Measurements from ENCODE around the gene EIPR1.

Gene EIPR1

DNA sequence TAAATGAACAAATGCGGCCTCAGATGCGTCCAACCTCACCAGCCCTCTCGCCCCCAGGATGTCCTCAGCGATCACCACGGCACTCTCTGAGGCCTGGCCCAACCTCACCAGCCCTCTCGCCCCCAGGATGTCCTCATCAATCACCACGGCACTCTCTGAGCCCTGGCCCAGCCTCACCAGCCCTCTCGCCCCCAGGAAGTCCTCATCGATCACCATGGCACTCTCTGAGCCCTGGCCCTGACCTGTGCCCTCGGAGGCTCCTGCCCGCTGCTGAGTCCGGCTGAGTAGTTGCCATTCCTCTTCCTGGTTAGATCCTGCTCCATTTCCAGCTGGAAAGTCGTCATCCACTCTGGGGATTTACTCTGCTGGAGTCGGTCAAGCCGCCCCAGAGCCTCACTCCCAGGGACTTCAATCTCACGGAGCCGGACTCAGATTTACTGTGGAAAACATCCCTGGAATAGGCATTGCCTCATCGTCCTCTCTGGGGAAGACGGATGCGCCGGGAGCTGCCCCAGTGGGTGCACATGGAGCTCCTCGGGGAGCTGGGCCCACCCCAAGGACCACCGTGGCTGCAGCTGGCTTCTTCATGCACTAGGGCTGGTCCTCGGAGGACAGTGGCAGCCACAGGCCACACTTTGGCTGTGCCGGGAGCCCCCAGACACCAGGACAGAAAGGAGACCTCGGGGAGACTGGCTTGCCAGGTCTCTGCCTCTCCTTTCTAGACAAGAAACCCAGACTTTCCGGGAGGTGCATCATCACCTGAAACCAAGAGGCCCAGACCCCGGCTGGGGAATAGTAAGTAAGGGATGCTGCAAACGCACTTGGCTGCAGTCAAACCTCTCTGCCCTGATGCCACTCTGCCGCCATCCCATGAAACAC is 230.6 kb downstream of the EIPR1 start:
- DNase-seq (ENCODE audit: low read depth), result no peak

DNA sequence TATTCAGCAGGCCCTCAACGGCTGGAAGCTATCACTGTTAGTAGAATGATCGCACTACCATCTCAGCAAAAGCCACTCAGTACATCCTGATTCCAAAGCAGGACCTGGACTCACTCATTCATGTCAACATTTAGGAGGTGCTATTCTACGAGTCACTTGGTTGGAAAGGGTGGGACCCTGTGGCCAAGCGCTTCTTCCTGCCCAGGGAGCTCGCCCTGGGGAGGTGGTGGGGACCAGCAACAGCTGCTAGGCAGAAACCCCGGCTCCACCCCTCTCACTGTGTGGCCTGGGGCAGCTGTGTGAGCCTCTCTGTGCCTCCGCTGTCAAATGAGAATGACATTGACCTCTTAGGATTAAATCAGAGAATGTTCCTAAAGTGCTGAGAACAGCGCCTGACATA is 231.4 kb downstream of the EIPR1 start:
- no peak for DNase-seq (ENCODE audit: low read depth)

DNA sequence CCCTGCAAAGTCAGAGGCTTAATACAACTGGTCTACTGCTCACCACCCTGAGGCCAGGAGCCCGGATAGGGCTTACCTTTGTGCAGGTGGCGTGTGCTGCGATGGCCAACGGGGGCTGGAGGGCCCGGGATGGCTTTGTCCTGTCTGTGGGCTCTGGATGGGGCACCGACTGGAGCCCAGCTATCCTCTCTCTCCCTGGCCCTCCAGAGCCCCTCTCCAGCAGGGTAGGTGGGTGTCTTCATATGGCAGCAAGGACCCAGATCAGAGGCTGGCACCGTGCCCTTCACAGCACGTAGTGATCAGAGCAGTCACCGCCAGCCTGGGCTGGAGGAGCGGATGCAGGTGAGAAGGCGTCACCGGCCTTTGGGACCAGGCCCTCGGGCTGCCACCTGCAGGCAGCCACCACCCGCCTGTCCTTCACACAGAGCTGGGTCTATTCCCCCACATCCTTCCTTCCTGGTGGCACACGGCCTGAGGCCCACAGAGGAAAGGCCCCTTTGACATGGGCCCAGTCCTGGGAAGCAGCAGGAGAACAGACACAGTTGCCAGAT is 232.1 kb downstream of the EIPR1 start:
- no peak for DNase-seq (ENCODE audit: low read depth)

DNA sequence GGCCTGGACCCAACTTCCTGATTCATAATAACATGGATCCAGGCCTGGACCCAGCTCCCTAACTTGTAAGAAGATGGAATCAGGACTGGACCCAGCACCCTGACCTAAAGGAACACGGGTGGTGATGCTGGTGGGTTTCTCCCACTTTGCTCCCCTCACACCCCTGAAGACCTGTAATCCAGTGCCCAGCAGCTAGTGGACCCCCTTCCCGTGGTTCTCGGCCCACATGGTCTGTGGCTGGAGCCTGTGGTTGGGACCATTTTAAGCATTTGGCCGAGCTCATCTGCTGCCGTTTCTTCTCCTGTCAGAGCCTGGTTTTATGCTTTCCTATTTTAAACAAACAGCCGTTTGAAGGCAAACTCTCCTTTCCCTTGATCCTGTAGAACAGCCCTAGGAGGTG is 232.8 kb downstream of the EIPR1 start:
- DNase-seq (ENCODE audit: low read depth), result no peak

DNA sequence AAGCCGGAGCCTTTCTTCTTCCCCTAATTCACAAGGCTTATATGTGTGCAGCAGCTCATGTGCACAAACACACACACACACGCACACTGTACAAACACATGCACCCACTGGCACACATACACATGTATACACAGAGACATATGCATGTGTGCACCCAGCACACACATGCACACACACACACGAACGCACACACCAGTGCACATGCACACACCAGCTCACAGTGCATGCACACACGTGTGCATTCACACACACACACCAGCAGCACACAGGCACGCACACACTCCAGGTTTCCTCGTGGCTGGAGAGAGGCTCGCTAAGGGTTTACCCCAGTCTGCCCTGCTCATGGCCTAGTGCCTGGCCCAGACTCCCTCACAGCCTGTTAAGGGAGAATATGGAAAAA is 234.0 kb downstream of the EIPR1 start:
- DNase-seq (ENCODE audit: low read depth), result no peak

DNA sequence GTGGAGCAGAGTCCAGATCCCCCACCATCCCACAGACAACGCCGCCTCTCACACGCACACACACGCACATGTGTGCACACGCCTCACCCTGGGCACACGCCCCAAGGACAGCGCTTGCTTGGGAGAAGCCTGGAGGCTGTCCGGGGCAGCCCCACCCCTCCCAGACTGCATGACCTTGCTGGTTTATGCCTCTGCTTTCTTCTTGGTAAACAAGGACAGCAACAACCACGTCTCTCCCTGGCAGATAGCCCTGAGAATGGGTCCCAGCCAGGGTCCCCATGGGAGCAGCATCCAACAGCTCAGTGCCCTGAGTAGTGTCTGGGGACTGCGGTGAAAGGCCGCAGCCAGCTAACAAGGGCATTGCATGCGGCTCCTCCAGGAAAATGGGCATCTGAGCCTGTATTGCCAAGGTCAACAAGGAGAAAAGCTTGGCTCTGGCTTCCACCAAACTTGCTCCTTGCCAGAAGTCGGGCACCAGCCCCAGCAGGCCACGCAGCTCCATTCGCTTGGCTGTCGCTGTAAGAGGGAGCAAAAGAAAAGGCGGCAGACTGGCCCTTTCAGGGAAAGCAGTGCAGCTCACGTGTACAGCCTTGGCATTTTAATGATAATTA is 234.6 kb downstream of the EIPR1 start:
- no peak for DNase-seq (ENCODE audit: low read depth)

DNA sequence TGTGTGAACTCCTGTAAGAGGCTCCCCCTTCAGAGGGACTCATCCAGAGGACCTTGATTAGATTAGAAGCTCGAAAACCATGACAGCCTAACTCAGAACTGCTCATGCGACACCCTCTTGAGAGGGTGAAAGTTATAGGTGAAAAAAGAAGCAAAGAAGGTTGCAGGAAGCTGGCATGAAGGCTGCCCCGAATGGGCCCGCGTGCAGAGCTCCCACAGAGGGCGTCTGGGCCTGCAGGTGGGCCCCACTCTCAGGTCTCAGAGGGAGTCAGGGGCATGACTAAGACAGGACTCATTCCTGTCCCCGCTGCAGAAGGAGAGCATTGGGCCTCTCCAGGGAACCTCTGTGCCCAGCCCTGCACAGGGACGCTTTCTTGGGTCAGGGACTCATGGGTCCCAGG is 235.4 kb downstream of the EIPR1 start:
- no peak for DNase-seq (ENCODE audit: low read depth)

DNA sequence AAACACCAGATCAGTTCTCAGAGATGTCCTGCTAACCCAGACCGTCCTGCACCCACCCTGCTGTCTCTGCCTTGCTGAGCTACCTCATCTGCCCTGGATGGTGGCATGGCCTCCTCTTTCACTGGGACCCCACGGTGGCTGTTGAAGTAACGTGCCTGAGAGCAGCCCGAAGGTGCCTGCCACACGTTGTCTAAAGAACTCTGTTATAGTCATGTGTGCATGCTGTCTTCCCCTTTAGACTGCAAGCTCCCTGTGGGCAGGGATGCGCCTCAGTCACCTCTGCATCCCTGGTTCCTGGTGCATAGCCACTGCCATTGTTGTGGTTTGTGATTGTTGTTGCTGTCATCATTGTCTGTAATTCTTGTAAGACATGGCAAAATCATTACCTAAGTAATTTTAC is 235.9 kb downstream of the EIPR1 start:
- no peak for DNase-seq (ENCODE audit: low read depth)

DNA sequence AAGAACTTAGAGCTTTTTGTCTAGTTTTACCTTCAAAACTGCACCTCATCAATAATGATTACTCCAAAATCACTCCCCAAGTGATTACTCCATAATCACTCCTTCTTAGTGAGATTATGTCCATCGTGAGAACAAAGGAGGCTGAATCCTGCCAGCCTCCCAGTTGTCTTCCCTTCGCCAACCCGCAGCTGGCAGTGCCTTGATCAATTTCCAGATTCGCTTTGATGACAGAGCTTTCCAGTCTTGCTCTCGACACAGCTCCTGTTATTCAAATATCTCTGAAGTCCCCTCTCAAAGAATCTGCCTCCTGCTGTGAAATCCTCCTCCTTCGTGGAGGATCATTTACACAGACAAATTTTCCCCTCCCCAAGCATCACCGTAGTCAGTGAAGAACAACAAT is 237.7 kb downstream of the EIPR1 start:
- no peak for DNase-seq (ENCODE audit: low read depth)
